Pancreas (tissue), 10 donors: ENCODE data around the gene ZNF2. TPM values are rescaled to one million over a fixed set of nuclear protein-coding genes. Genes with fewer than 3 reads are reported as not detected.

Experiments
- ATAC-seq, 4 donors: fragments of 200-7000 bp; cut with Tn5 transposase; one replicate each; pipeline versions ENCODE4 v1.8.0 to v1.9.1; 2020; ENCODE audit warnings: mild to moderate bottlenecking in 4 of 4, moderate library complexity in 4 of 4
- DNase-seq, 6 donors: peaks; one replicate each; pipeline ENCODE4 v3.0.0-alpha.2; 2020
- FAIRE-seq: peaks from 2 replicates; lab custom pipeline; 2012; peaks lifted over from hg19 to GRCh38; lab: Jason Lieb, UNC
- H3K27ac ChIP-seq, 4 donors: fragments of 200-600 bp; sonication (generic); 1 replicate in 3 of 4; 2 replicates in 1 of 4; pipeline versions ENCODE4 v1.5.0 to v1.8.0; 2020
- H3K27me3 ChIP-seq, 4 donors: fragments of 200-600 bp; one replicate each; pipeline ENCODE4 v1.8.0; 2021
- H3K36me3 ChIP-seq, 3 donors: fragments of 200-600 bp; sonication (generic) in 1 of 3; one replicate each; pipeline versions ENCODE4 v1.5.0 to v1.8.0; 2020 to 2021
- H3K4me1 ChIP-seq, 3 donors: fragments of 200-600 bp; one replicate each; pipeline ENCODE4 v1.8.0; 2021
- H3K4me3 ChIP-seq, 4 donors: fragments of 200-600 bp; sonication (generic) in 2 of 4; one replicate each; pipeline versions ENCODE4 v1.5.0 to v1.8.0; 2020 to 2021
- H3K9me3 ChIP-seq, 4 donors: fragments of 200-600 bp; one replicate each; pipeline ENCODE4 v1.8.0; 2021
- WGBS, 2 donors: extraction: QIAGEN DNeasy Blood & Tissue Kit; methylation state at CpG; one replicate each; pipeline ENCODE4 v1.1.7; 2013; 5-methylcytosine and 5-hydroxymethylcytosine counted together
- intact Hi-C, 3 donors: fragments of 100-400 bp; cut with DNase I; formaldehyde crosslinking; loops; one replicate each; pipeline versions ENCODE4 v1.11.1 to v1.14.2; 2022
- polyA plus RNA-seq, 2 donors: library from polyadenylated mRNA; stranded (reverse); fragments of 200-250 nt; gene quantifications; one replicate each; pipeline ENCODE4 v1.2.3, GENCODE V29; 2013
- total RNA-seq, 6 donors: library from RNA; stranded (reverse); fragmentation: NEBNext Ultra II Directional in 4 of 6; extraction: Animal tissue kit (Norgen Biotek cat#: 25700) in 4 of 6; gene quantifications; one replicate each; pipeline versions ENCODE4 v1.2.1 to v1.2.4, GENCODE V29; 2021 to 2023
- TF ChIP-seq, protein P1 (sequence below), 4 donors: fragments of 200-600 bp; sonication (generic) in 3 of 4; IDR thresholded peaks; one replicate each; pipeline versions ENCODE4 v1.5.0 to v1.8.0; 2021; ENCODE audit warnings: antibody characterized with exemption in 4 of 4
- donor health status: healthy with polysubstance abuse.
- donor health status: DM: no; HTN: no; CAD: no; lungs with moderate emphysema.
- donor health status: DM: no; HTN: no; CAD: no.
- donor health status: control.
- donor health status: control.
- donor health status: Bipolar disorder and iron deficiency.
- donor health status: DM: yes; HTN: yes; CAD: no.
- donor health status: DM: no; HTN: no; CAD: no.
- donor health status: DM: no; HTN: no; CAD: no.
- donor health status: DM: yes; HTN: yes; CAD: no.

ZNF2 gene
- total and polyA plus RNA-seq, 8 donors = 0.80 to 2.9 (median 2.0) TPM

DNA sequence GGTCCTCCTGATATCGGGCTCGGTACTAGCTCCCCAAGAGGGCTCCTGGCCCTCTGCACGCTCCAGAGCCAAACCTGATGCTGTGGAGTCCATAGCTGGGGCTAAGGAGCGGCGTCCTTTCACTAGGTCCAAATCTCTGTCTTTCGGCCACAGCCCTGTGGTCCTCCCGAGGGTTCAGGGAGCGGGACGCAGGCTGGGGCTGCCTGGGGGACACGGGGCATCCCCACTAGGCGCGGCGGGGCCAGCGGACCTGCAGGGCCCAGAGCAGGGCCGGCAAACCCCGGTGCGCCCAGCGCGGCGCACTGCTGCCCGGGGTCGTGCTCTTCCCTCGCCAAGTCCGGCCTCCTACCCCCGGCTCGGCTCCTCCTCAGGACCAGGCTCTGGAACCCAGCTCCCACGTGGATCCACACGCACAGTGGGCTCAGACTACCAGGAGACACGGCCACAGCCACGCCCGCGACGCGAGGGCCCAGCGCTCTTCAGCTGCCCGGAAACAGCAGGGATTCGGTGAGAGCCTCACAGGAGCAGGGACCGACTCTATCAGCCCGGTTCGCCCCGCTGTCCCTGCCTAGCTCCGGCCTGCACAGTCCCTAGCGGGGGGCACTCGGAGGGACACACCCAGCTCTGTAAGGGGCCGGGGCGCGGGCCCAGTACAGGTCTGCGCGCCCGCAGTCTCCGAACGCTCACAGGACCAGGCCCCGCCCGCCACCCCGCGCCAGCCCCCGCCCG is 6.6 kb upstream of the ZNF2 start:
- WGBS, 2 donors = 0 to 2% methylated on average over 30 to 58 of the region's 58 CpGs
- TF ChIP-seq, protein P1, sequence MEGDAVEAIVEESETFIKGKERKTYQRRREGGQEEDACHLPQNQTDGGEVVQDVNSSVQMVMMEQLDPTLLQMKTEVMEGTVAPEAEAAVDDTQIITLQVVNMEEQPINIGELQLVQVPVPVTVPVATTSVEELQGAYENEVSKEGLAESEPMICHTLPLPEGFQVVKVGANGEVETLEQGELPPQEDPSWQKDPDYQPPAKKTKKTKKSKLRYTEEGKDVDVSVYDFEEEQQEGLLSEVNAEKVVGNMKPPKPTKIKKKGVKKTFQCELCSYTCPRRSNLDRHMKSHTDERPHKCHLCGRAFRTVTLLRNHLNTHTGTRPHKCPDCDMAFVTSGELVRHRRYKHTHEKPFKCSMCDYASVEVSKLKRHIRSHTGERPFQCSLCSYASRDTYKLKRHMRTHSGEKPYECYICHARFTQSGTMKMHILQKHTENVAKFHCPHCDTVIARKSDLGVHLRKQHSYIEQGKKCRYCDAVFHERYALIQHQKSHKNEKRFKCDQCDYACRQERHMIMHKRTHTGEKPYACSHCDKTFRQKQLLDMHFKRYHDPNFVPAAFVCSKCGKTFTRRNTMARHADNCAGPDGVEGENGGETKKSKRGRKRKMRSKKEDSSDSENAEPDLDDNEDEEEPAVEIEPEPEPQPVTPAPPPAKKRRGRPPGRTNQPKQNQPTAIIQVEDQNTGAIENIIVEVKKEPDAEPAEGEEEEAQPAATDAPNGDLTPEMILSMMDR (IDR thresholded peaks at IDR 0.05) = no peak

DNA sequence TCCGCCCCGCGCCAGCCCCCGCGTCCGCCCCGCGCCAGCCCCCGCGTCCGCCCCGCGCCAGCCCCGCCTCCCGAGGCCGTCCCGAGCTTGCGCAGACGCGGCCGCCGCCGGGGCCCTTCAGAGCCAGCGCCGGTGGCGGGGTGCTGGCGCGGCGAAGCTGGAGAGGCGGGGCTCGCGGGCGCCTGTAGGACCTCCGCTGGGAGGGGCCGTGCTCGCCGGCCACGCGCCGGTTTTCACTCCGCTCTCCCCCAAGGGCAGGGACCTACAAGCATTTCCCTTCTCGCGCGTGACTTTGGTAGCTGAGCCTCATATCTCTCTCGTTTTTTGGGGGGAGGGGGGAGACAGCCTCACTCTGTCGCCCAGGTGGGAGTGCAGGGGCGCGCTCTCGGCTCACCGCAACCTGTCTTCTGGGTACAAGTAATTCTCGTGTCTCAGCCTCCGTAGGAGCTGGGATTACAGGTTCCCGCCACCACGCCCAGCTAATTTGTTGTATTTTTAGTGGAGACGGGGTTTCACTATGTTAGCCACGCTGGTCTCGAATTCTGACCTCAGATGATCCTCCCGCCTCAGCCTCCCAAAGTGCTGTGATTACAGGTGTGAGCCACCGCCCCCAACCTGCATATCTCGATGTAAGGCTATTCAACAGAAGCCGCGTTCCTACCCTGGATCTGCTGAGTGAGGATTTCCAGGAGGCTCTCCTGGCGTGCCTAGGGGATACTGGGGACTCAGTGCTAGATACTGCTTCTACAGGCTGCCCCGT is 5.7 kb upstream of the ZNF2 start, which contains the start of gene ZNF514:
Gene ZNF514, minus strand, starts transcription at position 159 of the 760 bp plus-strand sequence. CDS start 6,595 bp downstream, outside the sequence.
- TF ChIP-seq, protein P1 (IDR thresholded peaks at IDR 0.05) = no peak
- 7 to 10% methylated on average over 37 to 64 of the region's 64 CpGs for WGBS, 2 donors
- intact Hi-C loops = no loop called here

More for the DNA sequence above, 6.6 kb upstream of the ZNF2 start:
- ATAC-seq = peak; percentile 54 to 72 (median 69)
- no peaks in the 10 kb centered on the region for H3K9me3 ChIP-seq
- DNase-seq = peak; percentile 31 to 84 (median 54)
- H3K36me3 ChIP-seq = peaks cover 0 to 13% (median 0%) of the 10 kb centered on the region in 3 donors
- intact Hi-C loops = no loop called here
- H3K27ac ChIP-seq = peak overlapping the region in 3 of 4 donors; percentile 18 to 60 (median 22)
- H3K27me3 ChIP-seq = no peaks in the 10 kb centered on the region
- peaks cover 0 to 8% (median 3%) of the 10 kb centered on the region in 3 donors for H3K4me1 ChIP-seq
- H3K4me3 ChIP-seq = peak overlapping the region; percentile 57 to 78 (median 72)
- no peak for FAIRE-seq

DNA sequence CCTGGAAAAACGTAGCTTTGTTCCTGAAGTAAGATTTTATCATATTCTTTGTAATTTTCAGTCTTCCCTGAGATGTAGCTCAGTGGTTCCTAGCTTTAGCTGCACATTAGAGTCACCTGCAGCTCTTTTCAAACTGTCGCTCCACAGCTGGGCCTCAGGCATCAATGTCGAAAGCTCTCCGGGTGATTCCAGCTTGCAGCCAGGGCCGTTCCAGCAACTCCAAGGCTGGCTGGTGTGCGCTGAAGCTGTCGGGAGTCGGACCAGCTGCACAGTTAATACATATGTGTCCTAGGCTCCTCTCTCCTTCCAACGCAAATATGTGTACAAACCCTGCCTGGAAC is 609 bp upstream of the ZNF2 start:
- H3K9me3 ChIP-seq = no peaks in the 10 kb centered on the region
- peak overlapping the region; percentile 36 to 75 (median 60) for H3K4me3 ChIP-seq
- 0 to 1% methylated on average over 9 of the region's 9 CpGs for WGBS, 2 donors
- DNase-seq = no peak
- ATAC-seq = peak; percentile 31 to 57 (median 49)
- no peaks in the 10 kb centered on the region for H3K36me3 ChIP-seq
- TF ChIP-seq, protein P1 (IDR thresholded peaks at IDR 0.05) = no peak
- H3K27me3 ChIP-seq = no peaks in the 10 kb centered on the region
- H3K4me1 ChIP-seq = peaks cover 6 to 14% (median 13%) of the 10 kb centered on the region in 3 donors
- FAIRE-seq = no peak
- intact Hi-C loops = no loop called here
- H3K27ac ChIP-seq = peak overlapping the region; percentile 89 to 93 (median 90)

More for the DNA sequence above, 5.7 kb upstream of the ZNF2 start, which contains the start of gene ZNF514:
- peak within 1 kb of the TSS; percentile 57 to 78 (median 72) for H3K4me3 ChIP-seq
- ATAC-seq (peak; percentile 91 to 94 (median 92)), FAIRE-seq (no peak), DNase-seq (peak; percentile 72 to 90 (median 80))
- peaks cover 0 to 15% (median 11%) of the 10 kb centered on the region in 3 donors for H3K4me1 ChIP-seq
- peaks cover 0 to 5% (median 0%) of the 10 kb centered on the region in 3 donors for H3K36me3 ChIP-seq
- no peaks in the 10 kb centered on the region for H3K9me3 ChIP-seq
- H3K27ac ChIP-seq = peak within 1 kb of the TSS in 3 of 4 donors; percentile 51 to 66 (median 60)
- no peaks in the 10 kb centered on the region for H3K27me3 ChIP-seq

DNA sequence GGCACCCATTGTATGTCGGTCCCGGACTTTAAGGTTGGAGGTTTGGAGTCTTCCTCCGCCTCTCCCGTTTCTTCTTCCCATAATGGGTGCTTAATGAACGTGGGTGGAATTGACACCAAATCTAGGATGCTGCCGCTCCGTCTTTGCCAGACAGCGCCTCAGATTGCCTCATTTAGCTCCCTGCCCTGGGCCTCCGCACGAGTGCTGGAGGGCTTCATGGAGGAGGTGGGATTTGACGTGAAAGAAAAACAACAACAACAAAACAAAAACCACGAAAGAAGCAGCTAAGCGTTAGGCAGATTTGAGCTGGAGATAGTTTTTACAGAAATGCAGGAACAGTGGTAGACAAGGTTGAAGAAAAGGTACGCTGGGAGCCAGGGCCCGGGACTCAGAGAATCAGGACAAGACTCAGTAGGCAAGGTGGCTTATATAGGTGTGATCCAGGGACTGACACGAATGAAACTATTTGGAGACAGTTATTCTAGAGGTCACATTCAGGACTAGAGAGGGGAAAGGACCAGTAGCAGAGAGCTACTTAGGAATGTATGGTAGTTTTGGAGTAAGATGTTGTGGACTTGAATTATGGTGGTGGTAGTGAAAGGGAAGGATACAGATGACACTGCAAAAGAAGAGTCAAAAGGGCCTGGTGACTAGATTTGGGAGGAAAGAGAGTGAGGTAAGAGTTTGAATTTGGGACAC is 605 bp downstream of the ZNF2 start:
- Histone ChIP-seq H3K4me1 (peaks cover 6 to 14% (median 13%) of the 10 kb centered on the region in 3 donors), H3K4me3 (peak overlapping the region; percentile 36 to 75 (median 60)), H3K27me3 (no peaks in the 10 kb centered on the region), H3K9me3 (no peaks in the 10 kb centered on the region), H3K36me3 (no peaks in the 10 kb centered on the region), H3K27ac (peak overlapping the region in 2 of 4 donors; percentile 89 to 91)
- intact Hi-C loops = no loop called here
- DNase-seq (peak in 1 of 6 donors; percentile 23), FAIRE-seq (no peak), ATAC-seq (peak in 3 of 4 donors; percentile 3 to 5 (median 4))
- TF ChIP-seq, protein P1 (IDR thresholded peaks at IDR 0.05) = no peak
- WGBS, 2 donors = 5 to 6% methylated on average over 16 of the region's 16 CpGs
